ENCODE measurements around the gene FERMT2.

DNA sequence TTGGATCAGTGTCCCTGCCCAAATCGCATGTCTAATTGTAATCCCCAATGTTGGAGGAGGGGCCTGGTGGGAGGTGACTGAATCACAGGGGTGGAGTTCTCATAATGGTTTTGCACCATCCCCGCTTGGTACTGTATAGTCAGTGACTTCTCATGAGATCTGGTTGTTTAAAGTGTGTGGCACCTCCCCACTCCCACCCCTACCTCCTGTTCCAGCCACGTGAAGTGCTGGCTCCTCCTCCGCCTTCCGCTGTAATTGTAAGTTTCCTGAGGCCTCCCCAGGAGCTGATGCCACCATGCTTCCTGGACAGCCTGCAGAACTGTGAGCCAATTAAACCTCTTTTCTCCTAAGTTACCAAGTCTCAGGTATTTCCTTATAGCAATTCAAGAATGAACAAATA is 67.2 kb downstream of the FERMT2 start:
- TF ChIP-seq, protein P1, sequence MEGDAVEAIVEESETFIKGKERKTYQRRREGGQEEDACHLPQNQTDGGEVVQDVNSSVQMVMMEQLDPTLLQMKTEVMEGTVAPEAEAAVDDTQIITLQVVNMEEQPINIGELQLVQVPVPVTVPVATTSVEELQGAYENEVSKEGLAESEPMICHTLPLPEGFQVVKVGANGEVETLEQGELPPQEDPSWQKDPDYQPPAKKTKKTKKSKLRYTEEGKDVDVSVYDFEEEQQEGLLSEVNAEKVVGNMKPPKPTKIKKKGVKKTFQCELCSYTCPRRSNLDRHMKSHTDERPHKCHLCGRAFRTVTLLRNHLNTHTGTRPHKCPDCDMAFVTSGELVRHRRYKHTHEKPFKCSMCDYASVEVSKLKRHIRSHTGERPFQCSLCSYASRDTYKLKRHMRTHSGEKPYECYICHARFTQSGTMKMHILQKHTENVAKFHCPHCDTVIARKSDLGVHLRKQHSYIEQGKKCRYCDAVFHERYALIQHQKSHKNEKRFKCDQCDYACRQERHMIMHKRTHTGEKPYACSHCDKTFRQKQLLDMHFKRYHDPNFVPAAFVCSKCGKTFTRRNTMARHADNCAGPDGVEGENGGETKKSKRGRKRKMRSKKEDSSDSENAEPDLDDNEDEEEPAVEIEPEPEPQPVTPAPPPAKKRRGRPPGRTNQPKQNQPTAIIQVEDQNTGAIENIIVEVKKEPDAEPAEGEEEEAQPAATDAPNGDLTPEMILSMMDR (IDR thresholded peaks at IDR 0.05), result no peak
- no peak for TF ChIP-seq EP300 (IDR thresholded peaks at IDR 0.05)
